H1 (cell line): ENCODE results near the gene C19orf53. TPM values are rescaled to one million over a fixed set of nuclear protein-coding genes. Genes with fewer than 3 reads are reported as not detected.

Experiments
- SAP30 ChIP-seq: fragments of 300-600 bp; sonication (generic); IDR thresholded peaks from 2 replicates; pipeline ENCODE4 v1.7.1; 2012; ENCODE audit warnings: low read length, moderate library complexity, mild to moderate bottlenecking, inconsistent platforms; ENCODE audit not compliant: insufficient read depth, insufficient replicate concordance
- polyA plus RNA-seq, 7 experiments: library from polyadenylated mRNA; depleted of rRNA in 3 of 7; stranded (reverse) in 5 of 7; unstranded in 2 of 7; fragments of >200 nt in 5 of 7; fragments of 200-250 nt in 2 of 7; gene quantifications; 1 replicate in 5 of 7; 2 replicates in 1 of 7; 4 replicates in 1 of 7; pipeline versions ENCODE4 v1.2.1 to v1.2.3, GENCODE V29; 2011 to 2013; ENCODE audit warnings: missing spikeins in 2 of 7, mixed read lengths in 2 of 7
- total RNA-seq: library from RNA; stranded (reverse); fragmentation: NEBNext Ultra II Directional; extraction: Animal tissue kit (Norgen Biotek cat#: 25700); gene quantifications from 2 replicates; pipeline ENCODE4 v1.2.1, GENCODE V29; 2021

C19orf53 gene
- total and polyA plus RNA-seq, 2 of the 8 experiments (the other 6 are each of a cell fraction or from before 2014, with no cell fraction given): 104 to 169 TPM

DNA sequence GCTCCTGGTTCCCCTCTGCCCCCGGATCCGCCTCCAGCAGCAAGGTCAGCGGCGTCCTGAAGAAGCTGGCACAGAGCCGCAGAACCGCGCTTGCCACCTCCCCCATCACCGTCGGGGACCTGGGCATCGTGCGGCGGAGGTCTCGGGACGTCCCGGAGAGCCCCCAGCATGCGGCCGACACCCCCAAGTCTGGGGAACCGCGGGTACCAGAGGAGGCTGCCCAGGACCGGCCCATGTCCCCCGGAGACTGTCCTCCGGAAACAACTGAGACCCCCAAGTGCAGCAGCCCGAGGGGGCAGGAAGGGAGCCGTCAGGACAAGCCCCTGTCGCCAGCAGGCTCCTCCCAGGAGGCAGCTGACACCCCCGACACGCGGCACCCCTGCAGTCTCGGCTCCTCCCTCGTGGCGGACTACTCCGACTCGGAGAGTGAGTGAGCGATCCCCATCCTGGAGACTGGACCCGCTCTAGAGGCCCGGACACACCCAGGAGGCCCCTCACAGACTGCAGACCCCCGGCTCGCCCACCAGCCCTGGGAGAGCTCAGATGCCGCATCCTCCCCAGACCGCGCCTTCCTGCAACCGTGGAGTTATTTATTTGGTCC, 11.5 kb upstream of the C19orf53 start (continued):
- TF ChIP-seq SAP30: no peak
